ENCODE data around the gene PLXND1. TPM values are rescaled to one million over a fixed set of nuclear protein-coding genes. Genes with fewer than 3 reads are reported as not detected.
A peak's percentile ranks its signal among the peaks of the same experiment; 100 is the strongest.
"Not testable (repeated sequence)": the region's sequence is repeated elsewhere in the genome, so short reads cannot be mapped to it uniquely, and the experiment has no call there.

PLXND1 gene
- total RNA-seq, 1 donor from 2014 or later: 29.5 TPM

GRCh38 chr3:129554356-129555152, 51.9 kb downstream of the PLXND1 start:
- DNase-seq (ENCODE audit: low spot score) (no peak), ATAC-seq (no peak)

GRCh38 chr3:129553719-129554118, 52.8 kb downstream of the PLXND1 start:
- DNase-seq (ENCODE audit: low spot score) (no peak), ATAC-seq (peak; percentile 34)

- no peak for ATAC-seq
- DNase-seq (ENCODE audit: low spot score): no peak
Measured at GRCh38 chr3:129553171-129553570, 53.3 kb downstream of the PLXND1 start.

GRCh38 chr3:129552287-129553050, 54.0 kb downstream of the PLXND1 start:
- ATAC-seq (no peak), DNase-seq (ENCODE audit: low spot score) (no peak)

- DNase-seq (ENCODE audit: low spot score) (no peak), ATAC-seq (no peak)
Measured at GRCh38 chr3:129549805-129550204, 56.7 kb downstream of the PLXND1 start.

DNA sequence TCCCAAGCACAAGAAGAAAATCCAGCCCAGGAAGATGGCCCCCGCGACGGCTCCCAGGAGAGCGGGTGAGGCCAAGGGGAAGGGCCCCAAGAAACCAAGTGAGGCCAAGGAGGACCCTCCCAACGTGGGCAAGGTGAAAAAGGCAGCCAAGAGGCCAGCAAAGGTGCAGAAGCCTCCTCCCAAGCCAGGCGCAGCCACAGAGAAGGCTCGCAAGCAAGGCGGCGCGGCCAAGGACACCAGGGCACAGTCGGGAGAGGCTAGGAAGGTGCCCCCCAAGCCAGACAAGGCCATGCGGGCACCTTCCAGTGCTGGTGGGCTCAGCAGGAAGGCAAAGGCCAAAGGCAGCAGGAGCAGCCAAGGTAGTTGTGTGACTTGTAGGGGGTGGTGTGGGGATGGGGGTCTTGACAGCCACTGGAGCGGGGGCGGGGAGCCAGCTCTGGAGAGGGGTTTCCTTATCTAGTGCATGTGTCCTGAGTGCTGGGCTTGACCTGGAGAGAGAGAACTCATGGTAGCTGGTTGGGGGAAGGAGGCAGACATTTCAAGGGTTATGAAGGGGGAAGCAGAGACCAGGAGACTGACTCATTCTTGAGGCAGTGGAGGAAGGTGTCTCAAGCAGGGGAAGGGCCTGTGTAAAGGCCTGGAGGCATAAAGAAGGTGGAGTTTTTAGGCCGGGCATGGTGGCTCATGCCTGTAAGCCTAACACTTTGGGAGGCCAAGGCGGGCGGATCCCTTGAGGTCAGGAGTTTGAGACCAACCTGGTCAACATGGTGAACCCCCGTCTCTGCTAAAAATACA, 57.3 kb downstream of the PLXND1 start:
- DNase-seq (ENCODE audit: low spot score) (no peak), ATAC-seq (no peak)

GRCh38 chr3:129548104-129548965, 58.1 kb downstream of the PLXND1 start:
- ATAC-seq: no peak
- DNase-seq (ENCODE audit: low spot score): no peak

- no peak for ATAC-seq
- DNase-seq (ENCODE audit: low spot score): no peak
Measured at GRCh38 chr3:129547241-129547640, 59.2 kb downstream of the PLXND1 start.

DNA sequence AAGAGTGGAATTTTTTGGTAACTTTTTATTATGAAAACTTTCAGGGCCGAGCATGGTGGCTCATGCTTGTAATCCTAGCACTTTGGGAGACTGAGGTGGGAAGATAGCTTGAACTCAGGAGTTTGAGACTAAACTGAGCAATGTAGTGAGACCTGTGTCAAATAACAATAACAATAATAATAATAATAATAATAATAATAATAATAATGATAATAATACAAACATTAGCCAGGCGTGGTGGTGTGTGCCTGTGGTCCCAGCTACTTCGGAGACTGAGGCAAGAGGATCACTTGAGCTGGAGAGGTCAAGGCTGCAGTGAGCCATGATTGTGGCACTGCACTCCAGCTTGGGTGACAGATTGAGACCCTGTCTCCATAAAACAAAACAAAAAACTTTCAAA, 60.5 kb downstream of the PLXND1 start:
- not testable (repeated sequence) for ATAC-seq; DNase-seq (ENCODE audit: low spot score)

GRCh38 chr3:129543999-129544398, 62.5 kb downstream of the PLXND1 start:
- peak; percentile 40 for ATAC-seq
- no peak for DNase-seq (ENCODE audit: low spot score)

DNA sequence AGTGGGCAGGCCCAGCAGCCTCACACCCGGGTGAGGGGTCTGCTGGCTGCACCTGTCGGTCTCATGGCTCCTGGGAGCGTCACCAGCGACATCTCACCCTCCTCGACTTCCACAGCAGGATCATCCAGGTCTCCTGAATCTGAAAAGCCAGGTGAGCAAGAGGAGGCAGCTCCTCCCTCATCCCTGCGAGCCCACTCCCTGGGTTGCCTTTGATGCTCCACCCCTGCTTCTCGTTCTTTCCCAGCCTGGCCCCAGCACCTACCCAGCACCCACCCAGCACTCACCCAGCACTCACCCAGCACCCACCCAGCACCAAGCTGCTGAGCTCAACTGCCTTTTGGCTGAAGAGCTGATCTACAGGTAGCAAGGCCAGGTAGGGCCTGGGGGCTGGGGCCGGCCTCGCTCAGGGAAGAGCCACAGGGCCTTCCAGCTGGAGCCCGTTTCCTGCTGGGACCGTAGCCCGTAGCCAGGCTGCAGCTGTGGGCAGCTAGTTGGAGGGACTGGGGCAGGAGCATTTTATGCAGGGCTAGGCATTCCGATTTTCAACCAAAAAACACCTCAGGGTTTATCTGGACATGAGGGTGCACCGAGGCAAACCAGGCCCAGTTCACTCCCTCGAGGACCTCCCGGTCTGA, 63.2 kb downstream of the PLXND1 start, which contains the start of gene H1-8:
Gene H1-8, plus strand, starts transcription at position 20 of the 635 bp plus-strand sequence. Its CDS starts 44 bp downstream, at position 64.
- no peak for DNase-seq (ENCODE audit: low spot score)
- no peak for ATAC-seq

GRCh38 chr3:129542747-129543146, 63.7 kb downstream of the PLXND1 start:
- ATAC-seq (no peak), DNase-seq (ENCODE audit: low spot score) (no peak)

- DNase-seq (ENCODE audit: low spot score): no peak
- ATAC-seq: no peak
Measured at GRCh38 chr3:129540776-129541516, 65.5 kb downstream of the PLXND1 start.

- DNase-seq (ENCODE audit: low spot score) (no peak), ATAC-seq (no peak)
Measured at GRCh38 chr3:129539206-129539605, 67.3 kb downstream of the PLXND1 start.

DNA sequence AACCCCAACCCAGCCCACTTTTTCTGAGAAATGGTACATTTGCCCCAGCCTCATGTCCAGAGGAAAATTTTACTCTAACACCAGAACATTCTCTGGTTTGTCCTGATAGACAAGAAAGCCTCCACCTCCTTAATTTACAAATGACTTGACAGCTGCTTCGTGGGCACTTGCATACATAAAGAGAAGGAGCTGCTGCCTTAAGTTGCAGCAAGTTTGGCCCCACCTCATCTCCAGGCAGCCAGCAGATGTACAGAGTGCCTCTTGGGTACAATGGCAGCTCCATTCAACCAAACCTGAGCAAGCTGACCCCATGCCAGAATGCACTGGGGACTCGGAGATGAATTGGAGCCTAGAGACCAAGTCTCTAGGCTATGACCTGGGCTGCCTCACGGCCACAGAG, 69.7 kb downstream of the PLXND1 start:
- DNase-seq (ENCODE audit: low spot score) (no peak), ATAC-seq (no peak)

GRCh38 chr3:129536374-129536667, 70.2 kb downstream of the PLXND1 start:
- DNase-seq (ENCODE audit: low spot score) (no peak), ATAC-seq (no peak)

GRCh38 chr3:129535075-129535474, 71.4 kb downstream of the PLXND1 start:
- peak; percentile 80 for ATAC-seq
- DNase-seq (ENCODE audit: low spot score): no peak

DNA sequence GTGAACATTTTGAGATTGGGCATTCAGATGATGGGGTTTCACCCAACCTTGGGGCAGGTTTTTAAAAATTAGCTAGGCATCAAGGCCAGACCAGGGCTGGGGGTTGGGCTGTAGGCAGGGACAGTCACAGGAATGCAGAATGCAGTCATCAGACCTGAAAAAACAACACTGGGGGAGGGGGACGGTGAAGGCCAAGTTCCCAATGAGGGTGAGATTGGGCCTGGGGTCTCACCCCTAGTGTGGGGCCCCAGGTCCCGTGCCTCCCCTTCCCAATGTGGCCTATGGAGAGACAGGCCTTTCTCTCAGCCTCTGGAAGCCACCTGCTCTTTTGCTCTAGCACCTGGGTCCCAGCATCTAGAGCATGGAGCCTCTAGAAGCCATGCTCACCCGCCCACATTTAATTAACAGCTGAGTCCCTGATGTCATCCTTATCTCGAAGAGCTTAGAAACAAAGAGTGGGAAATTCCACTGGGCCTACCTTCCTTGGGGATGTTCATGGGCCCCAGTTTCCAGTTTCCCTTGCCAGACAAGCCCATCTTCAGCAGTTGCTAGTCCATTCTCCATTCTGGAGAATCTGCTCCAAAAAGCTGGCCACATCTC, 71.9 kb downstream of the PLXND1 start:
- DNase-seq (ENCODE audit: low spot score) (no peak), ATAC-seq (no peak)

DNA sequence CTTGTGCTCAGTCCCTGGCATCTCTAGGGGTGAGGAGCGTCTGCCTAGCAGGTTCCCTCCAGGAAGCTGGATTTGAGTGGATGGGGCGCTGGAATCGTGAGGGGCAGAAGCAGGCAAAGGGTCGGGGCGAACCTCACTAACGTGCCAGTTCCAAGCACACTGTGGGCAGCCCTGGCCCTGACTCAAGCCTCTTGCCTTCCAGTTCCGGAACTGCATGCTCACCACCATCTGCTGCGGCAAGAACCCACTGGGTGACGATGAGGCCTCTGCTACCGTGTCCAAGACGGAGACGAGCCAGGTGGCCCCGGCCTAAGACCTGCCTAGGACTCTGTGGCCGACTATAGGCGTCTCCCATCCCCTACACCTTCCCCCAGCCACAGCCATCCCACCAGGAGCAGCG, 73.1 kb downstream of the PLXND1 start:
- DNase-seq (ENCODE audit: low spot score) (no peak), ATAC-seq (no peak)

Measured in left lobe of liver (tissue), 2 donors.